GM23338 (cell line): ENCODE measurements around the gene F3.

Experiments
- CREB1 ChIP-seq: fragments of 250-450 bp; sonication (Bioruptor Pico); IDR thresholded peaks from 2 replicates; pipeline ENCODE4 v1.5.0; 2020; ENCODE audit warnings: low read depth, mild to moderate bottlenecking, moderate library complexity
- ETS1 ChIP-seq: IDR thresholded peaks from 2 replicates; pipeline ENCODE4 v1.6.1; 2016; ENCODE audit warnings: antibody characterized with exemption
- EZH2 ChIP-seq: fragments of 200-600 bp; sonication (generic); IDR thresholded peaks from one replicate; pipeline ENCODE4 v1.8.0; 2017; ENCODE audit warnings: antibody characterized with exemption, mild to moderate bottlenecking, low read depth; ENCODE audit not compliant: unreplicated experiment
- EZH2phosphoT487 ChIP-seq: fragments of 200-600 bp; sonication (generic); IDR thresholded peaks from one replicate; pipeline ENCODE4 v1.8.1; 2018; ENCODE audit warnings: antibody characterized with exemption; ENCODE audit not compliant: unreplicated experiment
- JUNB ChIP-seq: IDR thresholded peaks from one replicate; pipeline ENCODE4 v1.6.1; 2016; ENCODE audit warnings: antibody characterized with exemption; ENCODE audit not compliant: unreplicated experiment
- NANOG ChIP-seq: IDR thresholded peaks from 2 replicates; pipeline ENCODE4 v1.6.1; 2016; ENCODE audit warnings: antibody characterized with exemption, borderline replicate concordance
- POLR2AphosphoS5 ChIP-seq: IDR thresholded peaks from 2 replicates; pipeline ENCODE4 v1.6.1; 2016; ENCODE audit warnings: antibody characterized with exemption, low read depth
- REST ChIP-seq: IDR thresholded peaks from one replicate; pipeline ENCODE4 v1.6.1; 2018; ENCODE audit warnings: antibody characterized with exemption; ENCODE audit not compliant: unreplicated experiment
- STAT1 ChIP-seq: IDR thresholded peaks from one replicate; pipeline ENCODE4 v1.6.1; 2016; ENCODE audit warnings: antibody characterized with exemption; ENCODE audit not compliant: unreplicated experiment
- ZNF114 ChIP-seq: fragments of 250-450 bp; sonication (Bioruptor Pico); IDR thresholded peaks from 2 replicates; pipeline ENCODE4 v1.5.0; 2020; ENCODE audit warnings: mild to moderate bottlenecking, moderate library complexity
- ZNF331 ChIP-seq: fragments of 250-450 bp; sonication (Bioruptor Pico); IDR thresholded peaks from 2 replicates; pipeline ENCODE4 v1.5.0; 2020; ENCODE audit warnings: low read depth, mild to moderate bottlenecking, moderate library complexity
- TF ChIP-seq, protein P1 (sequence below), 2 experiments: fragments of 200-600 bp in 1 of 2; sonication (generic) in 1 of 2; conservative IDR thresholded peaks; 2 replicates each; pipeline versions ENCODE4 v1.5.1 to v1.6.1; 2016 to 2017; ENCODE audit warnings: antibody characterized with exemption in 2 of 2, low read depth in 2 of 2, mild to moderate bottlenecking in 2 of 2, moderate library complexity in 1 of 2

DNA sequence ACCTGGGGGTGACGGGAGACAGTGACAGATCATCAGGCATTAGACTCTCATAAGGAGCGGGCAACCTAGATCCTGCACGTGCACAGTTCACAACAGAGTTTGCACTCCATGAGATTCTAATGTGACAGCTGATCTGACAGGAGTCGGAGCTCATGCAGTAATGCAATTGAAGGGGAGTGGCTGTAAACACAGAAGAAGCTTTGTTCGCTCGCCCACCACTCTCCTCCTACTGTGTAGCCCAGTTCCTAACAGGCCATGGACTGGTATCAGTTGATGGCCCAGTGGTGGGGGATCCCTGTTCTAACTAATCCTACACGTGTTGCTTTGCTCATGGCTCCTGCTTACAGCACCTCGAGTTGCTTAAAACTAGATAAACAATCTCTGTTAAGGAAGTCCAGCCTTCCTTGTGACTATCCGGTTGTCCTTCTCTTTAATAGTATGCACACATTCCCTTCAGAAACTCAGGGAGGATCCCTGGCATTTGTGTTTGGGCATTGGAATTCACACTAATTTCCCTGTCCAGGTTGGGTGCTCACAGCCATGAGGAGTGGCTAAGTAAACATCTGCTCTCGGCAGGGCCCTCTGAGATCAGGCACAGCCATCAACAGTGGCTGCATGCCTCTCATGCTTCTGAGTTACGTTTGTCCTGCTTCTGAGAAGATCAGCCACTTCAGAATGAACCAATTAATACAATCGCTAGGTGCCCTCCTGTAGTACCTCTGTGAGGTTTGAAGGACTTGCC is 21.1 kb upstream of the F3 start:
- TF ChIP-seq ZNF331 (CRISPR knock-in tag), result no peak
- TF ChIP-seq, protein P1, sequence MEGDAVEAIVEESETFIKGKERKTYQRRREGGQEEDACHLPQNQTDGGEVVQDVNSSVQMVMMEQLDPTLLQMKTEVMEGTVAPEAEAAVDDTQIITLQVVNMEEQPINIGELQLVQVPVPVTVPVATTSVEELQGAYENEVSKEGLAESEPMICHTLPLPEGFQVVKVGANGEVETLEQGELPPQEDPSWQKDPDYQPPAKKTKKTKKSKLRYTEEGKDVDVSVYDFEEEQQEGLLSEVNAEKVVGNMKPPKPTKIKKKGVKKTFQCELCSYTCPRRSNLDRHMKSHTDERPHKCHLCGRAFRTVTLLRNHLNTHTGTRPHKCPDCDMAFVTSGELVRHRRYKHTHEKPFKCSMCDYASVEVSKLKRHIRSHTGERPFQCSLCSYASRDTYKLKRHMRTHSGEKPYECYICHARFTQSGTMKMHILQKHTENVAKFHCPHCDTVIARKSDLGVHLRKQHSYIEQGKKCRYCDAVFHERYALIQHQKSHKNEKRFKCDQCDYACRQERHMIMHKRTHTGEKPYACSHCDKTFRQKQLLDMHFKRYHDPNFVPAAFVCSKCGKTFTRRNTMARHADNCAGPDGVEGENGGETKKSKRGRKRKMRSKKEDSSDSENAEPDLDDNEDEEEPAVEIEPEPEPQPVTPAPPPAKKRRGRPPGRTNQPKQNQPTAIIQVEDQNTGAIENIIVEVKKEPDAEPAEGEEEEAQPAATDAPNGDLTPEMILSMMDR (conservative IDR thresholded peaks at IDR 0.05; ENCODE audit: low read depth in 2 of 2), result no peak
- TF ChIP-seq REST, result no peak
- TF ChIP-seq EZH2, result no peak
- no peak for TF ChIP-seq EZH2phosphoT487
- TF ChIP-seq NANOG, result no peak
- TF ChIP-seq POLR2AphosphoS5, result no peak
- TF ChIP-seq CREB1 (CRISPR knock-in tag), result no peak
- TF ChIP-seq STAT1, result no peak
- TF ChIP-seq JUNB, result no peak
- TF ChIP-seq ZNF114, result no peak
- no peak for TF ChIP-seq ETS1
